IMR-90 (cell line): ENCODE data around the gene CCL20. TPM values are rescaled to one million over a fixed set of nuclear protein-coding genes. Genes with fewer than 3 reads are reported as not detected.

Experiments used
- ATAC-seq: fragments of 200-7000 bp; cut with Tn5 transposase; 2 replicates; pipeline ENCODE4 v1.9.1; 2020; ENCODE audit warnings: low read depth, mild to moderate bottlenecking, moderate library complexity
- BruUV-seq: library from RNA; stranded (reverse); fragments of 400-500 nt; replicated peaks from 2 replicates; lab custom pipeline; 2021; lab: Mats Ljungman, UMichigan
- CTCF ChIA-PET: fragments of 300-600 bp; formaldehyde crosslinking; extraction: SDS; loops from one replicate; lab custom pipeline; 2021; ENCODE audit warnings: antibody characterized with exemption; lab: Yijun Ruan, JAX
- POLR2A ChIA-PET: fragments of 300-600 bp; sonication (Branson Sonifier 250); formaldehyde crosslinking; loops from one replicate; lab custom pipeline; 2022; ENCODE audit warnings: antibody characterized with exemption; ENCODE audit not compliant: unreplicated experiment; lab: Charles Lee
- DNase-seq: peaks from one replicate; pipeline ENCODE4 v3.0.0; 2013
- H2AFZ ChIP-seq: replicated peaks from 2 replicates; pipeline ENCODE3; 2013; ENCODE audit warnings: low read length, mild to moderate bottlenecking; ENCODE audit not compliant: poor library complexity
- H2AK5ac ChIP-seq: 2 replicates; pipeline ENCODE4 v1.6.1; 2013; ENCODE audit warnings: low read depth, low read length, inconsistent platforms
- H2AK9ac ChIP-seq: replicated peaks from 2 replicates; pipeline ENCODE3; 2013; ENCODE audit warnings: mild to moderate bottlenecking, low read depth, low read length, moderate library complexity; ENCODE audit not compliant: poor library complexity
- H2BK120ac ChIP-seq: 2 replicates; pipeline ENCODE4 v1.6.1; 2013; ENCODE audit warnings: low read depth, low read length, inconsistent platforms
- H2BK15ac ChIP-seq: 3 replicates; pipeline ENCODE4 v1.6.1; 2013; ENCODE audit warnings: low read depth, low read length, inconsistent platforms
- H2BK20ac ChIP-seq: 2 replicates; pipeline ENCODE4 v1.6.1; 2013; ENCODE audit warnings: low read depth, mild to moderate bottlenecking, inconsistent platforms, low read length, moderate library complexity
- H2BK5ac ChIP-seq: 2 replicates; pipeline ENCODE4 v1.6.1; 2013; ENCODE audit warnings: mild to moderate bottlenecking, low read depth, low read length, inconsistent platforms; ENCODE audit not compliant: poor library complexity, severe bottlenecking
- H3K14ac ChIP-seq: replicated peaks from 2 replicates; pipeline ENCODE4 v1.6.1; 2013; ENCODE audit warnings: low read depth, low read length, inconsistent platforms
- H3K18ac ChIP-seq: 2 replicates; pipeline ENCODE4 v1.6.1; 2013; ENCODE audit warnings: low read depth, low read length, control low read depth
- H3K23ac ChIP-seq: 2 replicates; pipeline ENCODE4 v1.6.1; 2013; ENCODE audit warnings: low read depth, low read length, inconsistent platforms
- H3K27ac ChIP-seq: 2 replicates; pipeline ENCODE4 v1.5.1; 2013; ENCODE audit warnings: mild to moderate bottlenecking, control low read depth, low read length; ENCODE audit not compliant: insufficient read depth
- H3K27me3 ChIP-seq: 2 replicates; pipeline ENCODE4 v1.6.1; 2013; ENCODE audit warnings: low read length; ENCODE audit not compliant: control insufficient read depth, insufficient read depth
- H3K36me3 ChIP-seq: 2 replicates; pipeline ENCODE4 v1.6.1; 2013; ENCODE audit warnings: low read length, mixed read lengths; ENCODE audit not compliant: control insufficient read depth, insufficient read depth
- H3K4ac ChIP-seq: 2 replicates; pipeline ENCODE4 v1.6.1; 2013; ENCODE audit warnings: low read depth, low read length, inconsistent platforms
- H3K4me1 ChIP-seq: 2 replicates; pipeline ENCODE4 v1.6.1; 2013; ENCODE audit warnings: low read length, mixed read lengths; ENCODE audit not compliant: control insufficient read depth, insufficient read depth
- H3K4me2 ChIP-seq: 2 replicates; pipeline ENCODE4 v1.6.1; 2013; ENCODE audit warnings: low read depth, mild to moderate bottlenecking, control low read depth, low read length, moderate library complexity
- H3K4me3 ChIP-seq: 2 replicates; pipeline ENCODE4 v1.5.1; 2013; ENCODE audit warnings: low read depth, mild to moderate bottlenecking, control low read depth, low read length, moderate library complexity; ENCODE audit not compliant: insufficient read depth
- H3K56ac ChIP-seq: 2 replicates; pipeline ENCODE4 v1.6.1; 2013; ENCODE audit warnings: low read length, inconsistent platforms; ENCODE audit not compliant: insufficient read depth; ENCODE audit errors: extremely low read depth
- H3K79me1 ChIP-seq, 2 experiments: 2 replicates each; pipeline ENCODE4 v1.6.1; 2013; ENCODE audit warnings: low read length in 2 of 2, inconsistent platforms in 1 of 2, low read depth in 1 of 2
- H3K9ac ChIP-seq: 2 replicates; pipeline ENCODE4 v1.6.1; 2013; ENCODE audit warnings: low read depth, low read length, control low read depth
- H3K9me1 ChIP-seq: 2 replicates; pipeline ENCODE4 v1.6.1; 2013; ENCODE audit warnings: low read length, inconsistent platforms; ENCODE audit not compliant: insufficient read depth
- H3K9me3 ChIP-seq: 2 replicates; pipeline ENCODE4 v1.6.1; 2013; ENCODE audit warnings: low read length; ENCODE audit not compliant: control insufficient read depth, insufficient read depth
- H4K20me1 ChIP-seq: 2 replicates; pipeline ENCODE4 v1.6.1; 2013; ENCODE audit warnings: low read length, inconsistent platforms; ENCODE audit not compliant: insufficient read depth
- H4K5ac ChIP-seq: 2 replicates; pipeline ENCODE4 v1.6.1; 2013; ENCODE audit warnings: mild to moderate bottlenecking, low read depth, low read length, control low read depth
- H4K8ac ChIP-seq, 2 experiments: 2 replicates each; pipeline ENCODE4 v1.6.1; 2013; ENCODE audit warnings: low read depth in 2 of 2, low read length in 2 of 2, control low read depth in 1 of 2, inconsistent platforms in 1 of 2
- H4K91ac ChIP-seq: 2 replicates; pipeline ENCODE4 v1.6.1; 2013; ENCODE audit warnings: low read depth, low read length, inconsistent platforms; ENCODE audit not compliant: insufficient read depth
- BHLHE40 ChIP-seq: fragments of 150-350 bp; IDR thresholded peaks from 2 replicates; pipeline ENCODE4 v1.6.1; 2016; ENCODE audit warnings: mild to moderate bottlenecking, low read depth, low read length
- CEBPB ChIP-seq: IDR thresholded peaks from 2 replicates; pipeline ENCODE4 v1.6.1; 2012; ENCODE audit warnings: low read depth, low read length, improper control_type of control experiment
- ELK1 ChIP-seq: fragments of 150-350 bp; IDR thresholded peaks from 2 replicates; pipeline ENCODE4 v1.6.1; 2016; ENCODE audit warnings: low read depth, mild to moderate bottlenecking, low read length, moderate library complexity, borderline replicate concordance
- FOS ChIP-seq: fragments of 150-350 bp; IDR thresholded peaks from 2 replicates; pipeline ENCODE4 v1.6.1; 2016; ENCODE audit warnings: low read depth, low read length
- MAFK ChIP-seq: IDR thresholded peaks from 2 replicates; pipeline ENCODE4 v1.6.1; 2012; ENCODE audit warnings: low read depth, low read length, improper control_type of control experiment
- MAZ ChIP-seq: IDR thresholded peaks from 2 replicates; pipeline ENCODE4 v1.6.1; 2012; ENCODE audit warnings: low read depth, mild to moderate bottlenecking, low read length, improper control_type of control experiment, moderate library complexity, borderline replicate concordance
- MXI1 ChIP-seq: IDR thresholded peaks from 2 replicates; pipeline ENCODE4 v1.6.1; 2012; ENCODE audit warnings: low read depth, mild to moderate bottlenecking, low read length, moderate library complexity, borderline replicate concordance
- NFE2L2 ChIP-seq: fragments of 150-350 bp; IDR thresholded peaks from 2 replicates; pipeline ENCODE4 v1.6.1; 2016; ENCODE audit warnings: low read depth, mild to moderate bottlenecking, low read length
- POLR2A ChIP-seq: IDR thresholded peaks from 2 replicates; pipeline ENCODE4 v1.6.1; 2012; ENCODE audit warnings: mild to moderate bottlenecking, low read depth, low read length
- RAD21 ChIP-seq: IDR thresholded peaks from 2 replicates; pipeline ENCODE4 v1.6.1; 2012; ENCODE audit warnings: low read length, improper control_type of control experiment
- RCOR1 ChIP-seq: IDR thresholded peaks from 2 replicates; pipeline ENCODE4 v1.6.1; 2012; ENCODE audit warnings: mild to moderate bottlenecking, low read length, improper control_type of control experiment; ENCODE audit not compliant: insufficient replicate concordance
- RFX5 ChIP-seq: IDR thresholded peaks from 2 replicates; pipeline ENCODE4 v1.8.0; 2012; ENCODE audit warnings: low read depth, mild to moderate bottlenecking, low read length, moderate library complexity
- SMC3 ChIP-seq: fragments of 150-350 bp; IDR thresholded peaks from 2 replicates; pipeline ENCODE4 v1.6.1; 2016; ENCODE audit warnings: low read depth, mild to moderate bottlenecking, antibody characterized with exemption, low read length, moderate library complexity
- WGBS, 2 experiments: methylation state at CpG; one replicate each; pipeline versions ENCODE4 v1.1.5 to v1.1.7; 2013; ENCODE audit warnings: missing lambda C conversion rate in 2 of 2; ENCODE audit not compliant: insufficient read length in 1 of 2; ENCODE audit errors: extremely low coverage in 2 of 2; 5-methylcytosine and 5-hydroxymethylcytosine counted together
- dilution Hi-C: fragments of 300-500 bp; cut with HindIII; formaldehyde crosslinking; loops from one replicate; pipeline ENCODE4 v1.14.3; 2018; ENCODE audit warnings: low sequenced_read_pairs; ENCODE audit not compliant: unreplicated experiment
- in situ Hi-C: fragments of 300-500 bp; cut with MboI; formaldehyde crosslinking; loops from 3 replicates; pipeline ENCODE4 v1.14.3; 2019; ENCODE audit warnings: low sequenced_read_pairs, inconsistent platforms, mixed read lengths
- intact Hi-C: fragments of 100-400 bp; cut with micrococcal nuclease; formaldehyde crosslinking; loops from 2 replicates; pipeline ENCODE4 v1.10.0; 2022
- polyA plus RNA-seq, 3 experiments: library from polyadenylated mRNA; depleted of rRNA; stranded (reverse); fragments of >200 nt; gene quantifications; 2 replicates each; pipeline ENCODE4 v1.2.3, GENCODE V29; 2012; ENCODE audit warnings: low replicate concordance in 1 of 3
- total RNA-seq: library from RNA; depleted of rRNA; stranded (reverse); fragments of >200 nt; gene quantifications from 2 replicates; pipeline ENCODE4 v1.2.3, GENCODE V29; 2012
- TF ChIP-seq, protein P1 (sequence below): conservative IDR thresholded peaks from 2 replicates; pipeline ENCODE4 v1.5.1; 2012; ENCODE audit warnings: mild to moderate bottlenecking, low read depth, low read length, improper control_type of control experiment

The CCL20 gene
- total and polyA plus RNA-seq, 2 of the 4 experiments (the other 2 are of a cell fraction), result not detected

- H2BK15ac ChIP-seq, result no peak overlapping the region
- H3K4ac ChIP-seq, result no peak overlapping the region
- no peak overlapping the region for H3K4me3 ChIP-seq
- 0 out of 2 replicates have a peak, but pooled peaks cover under 1% of the 10 kb centered on the region for H3K9me1 ChIP-seq
- H2BK5ac ChIP-seq, result no peak overlapping the region
- no peak for TF ChIP-seq CEBPB
- no peak for TF ChIP-seq FOS
- no peak for TF ChIP-seq POLR2A
- no peak for TF ChIP-seq BHLHE40
- no peak for TF ChIP-seq NFE2L2
- no peak for TF ChIP-seq RFX5
- TF ChIP-seq SMC3, result no peak
- TF ChIP-seq RAD21, result no peak
- TF ChIP-seq MAZ, result no peak
- no peak for TF ChIP-seq MXI1
- TF ChIP-seq RCOR1, result no peak
- TF ChIP-seq MAFK, result no peak
- TF ChIP-seq, protein P1, sequence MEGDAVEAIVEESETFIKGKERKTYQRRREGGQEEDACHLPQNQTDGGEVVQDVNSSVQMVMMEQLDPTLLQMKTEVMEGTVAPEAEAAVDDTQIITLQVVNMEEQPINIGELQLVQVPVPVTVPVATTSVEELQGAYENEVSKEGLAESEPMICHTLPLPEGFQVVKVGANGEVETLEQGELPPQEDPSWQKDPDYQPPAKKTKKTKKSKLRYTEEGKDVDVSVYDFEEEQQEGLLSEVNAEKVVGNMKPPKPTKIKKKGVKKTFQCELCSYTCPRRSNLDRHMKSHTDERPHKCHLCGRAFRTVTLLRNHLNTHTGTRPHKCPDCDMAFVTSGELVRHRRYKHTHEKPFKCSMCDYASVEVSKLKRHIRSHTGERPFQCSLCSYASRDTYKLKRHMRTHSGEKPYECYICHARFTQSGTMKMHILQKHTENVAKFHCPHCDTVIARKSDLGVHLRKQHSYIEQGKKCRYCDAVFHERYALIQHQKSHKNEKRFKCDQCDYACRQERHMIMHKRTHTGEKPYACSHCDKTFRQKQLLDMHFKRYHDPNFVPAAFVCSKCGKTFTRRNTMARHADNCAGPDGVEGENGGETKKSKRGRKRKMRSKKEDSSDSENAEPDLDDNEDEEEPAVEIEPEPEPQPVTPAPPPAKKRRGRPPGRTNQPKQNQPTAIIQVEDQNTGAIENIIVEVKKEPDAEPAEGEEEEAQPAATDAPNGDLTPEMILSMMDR, result no peak
- TF ChIP-seq ELK1, result no peak
- no peak overlapping the region for H3K9ac ChIP-seq
- H2BK20ac ChIP-seq, result no peak overlapping the region
- no TSS peak for BruUV-seq
- H2AFZ ChIP-seq, result peak overlapping the region; percentile 58
- intact Hi-C loops, result loop anchor here (2.0 to 5.0 kb wide), 3 partner anchors 114 to 287 kb away; no protein-coding TSS in a partner anchor
- in situ Hi-C loops, result loop anchor here (5.0 to 10.0 kb wide), 3 partner anchors 293 to 633 kb away; partner anchors contain the start of gene AGFG1
- no peaks in the 10 kb centered on the region for H3K79me1 ChIP-seq
- ChIA-PET POLR2A (no interaction called here), CTCF (no interaction called here)
- no peak overlapping the region for H3K56ac ChIP-seq
- H4K20me1 ChIP-seq, result no peaks in the 10 kb centered on the region
- ATAC-seq, result no peak
- no peaks in the 10 kb centered on the region for H3K4me1 ChIP-seq
- no peak overlapping the region for H3K18ac ChIP-seq
- H4K91ac ChIP-seq, result no peak overlapping the region
- no peak overlapping the region for H3K14ac ChIP-seq
- H3K9me3 ChIP-seq, result no peaks in the 10 kb centered on the region
- no peak for DNase-seq
- no peak overlapping the region for H3K23ac ChIP-seq
- H2AK9ac ChIP-seq, result peak overlapping the region; percentile 13
- no peak overlapping the region for H3K4me2 ChIP-seq
- no peak overlapping the region for H3K27ac ChIP-seq
- no peak overlapping the region for H2AK5ac ChIP-seq
- H2BK120ac ChIP-seq, result no peak overlapping the region
- WGBS, 2 experiments, result 92% methylated on average over 9 of the region's 22 CpGs; no CpG with 5 or more reads in 1 of the 2 experiments
- no peak overlapping the region for H4K8ac ChIP-seq
- no peak overlapping the region for H4K5ac ChIP-seq
- dilution Hi-C loops, result no loop called here
- no peaks in the 10 kb centered on the region for H3K36me3 ChIP-seq
- no peaks in the 10 kb centered on the region for H3K27me3 ChIP-seq
These were observed 45.8 kb upstream of the CCL20 start for GRCh38 chr2:227767830-227768229.
